ENCODE results near the gene CCDC88C. TPM values are rescaled to one million over a fixed set of nuclear protein-coding genes. Genes with fewer than 3 reads are reported as not detected.
A peak's percentile ranks its signal among the peaks of the same experiment; 100 is the strongest.

CCDC88C gene
- total and polyA plus RNA-seq, 2 donors: 25.6 to 47.4 TPM

GRCh38 chr14:91387951-91388381, 29.7 kb downstream of the CCDC88C start:
- H3K27me3 ChIP-seq (ENCODE audit: control insufficient read depth in 2 of 2, insufficient read depth in 1 of 2, low read length in 1 of 2): no peaks in the 10 kb centered on the region
- H3K9me3 ChIP-seq (ENCODE audit: control insufficient read depth in 2 of 2, insufficient read depth in 1 of 2, low read length in 1 of 2): no peaks in the 10 kb centered on the region
- H3K4me1 ChIP-seq (ENCODE audit: control insufficient read depth in 2 of 2, insufficient read depth in 2 of 2, low read length in 2 of 2): peaks cover 21 to 78% of the 10 kb centered on the region in 2 donors
- peaks cover 6 to 13% of the 10 kb centered on the region in 2 donors for H3K36me3 ChIP-seq (ENCODE audit: control insufficient read depth in 2 of 2, insufficient read depth in 2 of 2, low read length in 1 of 2)
- DNase-seq (ENCODE audit: low read depth in 6 of 9, low spot score in 9 of 9): no peak
- H3K4me3 ChIP-seq (ENCODE audit: low read length in 2 of 2): no peak overlapping the region
- peak overlapping the region; percentile 75 to 76 for H3K27ac ChIP-seq (ENCODE audit: low read depth in 1 of 2, low read length in 1 of 2)
- WGBS: 96% methylated on average over 10 of the region's 10 CpGs

GRCh38 chr14:91387169-91387835, 30.3 kb downstream of the CCDC88C start:
- no peak for DNase-seq (ENCODE audit: low read depth in 6 of 9, low spot score in 9 of 9)
- H3K27ac ChIP-seq (ENCODE audit: low read depth in 1 of 2, low read length in 1 of 2): peak overlapping the region; percentile 71 to 72
- H3K36me3 ChIP-seq (ENCODE audit: control insufficient read depth in 2 of 2, insufficient read depth in 2 of 2, low read length in 1 of 2): peaks cover 6 to 13% of the 10 kb centered on the region in 2 donors
- H3K4me3 ChIP-seq (ENCODE audit: low read length in 2 of 2): no peak overlapping the region
- H3K4me1 ChIP-seq (ENCODE audit: control insufficient read depth in 2 of 2, insufficient read depth in 2 of 2, low read length in 2 of 2): peaks cover 18 to 78% of the 10 kb centered on the region in 2 donors
- H3K9me3 ChIP-seq (ENCODE audit: control insufficient read depth in 2 of 2, insufficient read depth in 1 of 2, low read length in 1 of 2): no peaks in the 10 kb centered on the region
- H3K27me3 ChIP-seq (ENCODE audit: control insufficient read depth in 2 of 2, insufficient read depth in 1 of 2, low read length in 1 of 2): no peaks in the 10 kb centered on the region
- 87% methylated on average over 19 of the region's 19 CpGs for WGBS

GRCh38 chr14:91385697-91386096, 31.9 kb downstream of the CCDC88C start:
- Histone ChIP-seq H3K36me3 (ENCODE audit: control insufficient read depth in 2 of 2, insufficient read depth in 2 of 2, low read length in 1 of 2) (peaks cover 6 to 16% of the 10 kb centered on the region in 2 donors), H3K27me3 (ENCODE audit: control insufficient read depth in 2 of 2, insufficient read depth in 1 of 2, low read length in 1 of 2) (no peaks in the 10 kb centered on the region), H3K9me3 (ENCODE audit: control insufficient read depth in 2 of 2, insufficient read depth in 1 of 2, low read length in 1 of 2) (no peaks in the 10 kb centered on the region), H3K4me3 (ENCODE audit: low read length in 2 of 2) (no peak overlapping the region), H3K4me1 (ENCODE audit: control insufficient read depth in 2 of 2, insufficient read depth in 2 of 2, low read length in 2 of 2) (peaks cover 12 to 74% of the 10 kb centered on the region in 2 donors), H3K27ac (ENCODE audit: low read depth in 1 of 2, low read length in 1 of 2) (no peak overlapping the region)
- no peak for DNase-seq (ENCODE audit: low read depth in 6 of 9, low spot score in 9 of 9)

GRCh38 chr14:91385224-91385623, 32.4 kb downstream of the CCDC88C start:
- Histone ChIP-seq H3K27me3 (ENCODE audit: control insufficient read depth in 2 of 2, insufficient read depth in 1 of 2, low read length in 1 of 2) (no peaks in the 10 kb centered on the region), H3K4me3 (ENCODE audit: low read length in 2 of 2) (no peak overlapping the region), H3K4me1 (ENCODE audit: control insufficient read depth in 2 of 2, insufficient read depth in 2 of 2, low read length in 2 of 2) (peaks cover 8 to 71% of the 10 kb centered on the region in 2 donors), H3K27ac (ENCODE audit: low read depth in 1 of 2, low read length in 1 of 2) (no peak overlapping the region), H3K9me3 (ENCODE audit: control insufficient read depth in 2 of 2, insufficient read depth in 1 of 2, low read length in 1 of 2) (no peaks in the 10 kb centered on the region), H3K36me3 (ENCODE audit: control insufficient read depth in 2 of 2, insufficient read depth in 2 of 2, low read length in 1 of 2) (peaks cover 6 to 12% of the 10 kb centered on the region in 2 donors)
- DNase-seq (ENCODE audit: low read depth in 6 of 9, low spot score in 9 of 9): no peak
- WGBS: 91% methylated on average over 9 of the region's 9 CpGs

- peaks cover 13 to 73% of the 10 kb centered on the region in 2 donors for H3K4me1 ChIP-seq (ENCODE audit: control insufficient read depth in 2 of 2, insufficient read depth in 2 of 2, low read length in 2 of 2)
- H3K27me3 ChIP-seq (ENCODE audit: control insufficient read depth in 2 of 2, insufficient read depth in 1 of 2, low read length in 1 of 2): no peaks in the 10 kb centered on the region
- no peak overlapping the region for H3K27ac ChIP-seq (ENCODE audit: low read depth in 1 of 2, low read length in 1 of 2)
- H3K36me3 ChIP-seq (ENCODE audit: control insufficient read depth in 2 of 2, insufficient read depth in 2 of 2, low read length in 1 of 2): peaks cover 12% of the 10 kb centered on the region in 2 donors
- no peak for DNase-seq (ENCODE audit: low read depth in 6 of 9, low spot score in 9 of 9)
- H3K4me3 ChIP-seq (ENCODE audit: low read length in 2 of 2): no peak overlapping the region
- no peaks in the 10 kb centered on the region for H3K9me3 ChIP-seq (ENCODE audit: control insufficient read depth in 2 of 2, insufficient read depth in 1 of 2, low read length in 1 of 2)
- 88% methylated on average over 7 of the region's 7 CpGs for WGBS
These were observed 34.2 kb downstream of the CCDC88C start for GRCh38 chr14:91383439-91383838.

- DNase-seq (ENCODE audit: low read depth in 6 of 9, low spot score in 9 of 9): no peak
- peaks cover 14 to 73% of the 10 kb centered on the region in 2 donors for H3K4me1 ChIP-seq (ENCODE audit: control insufficient read depth in 2 of 2, insufficient read depth in 2 of 2, low read length in 2 of 2)
These were observed 35.6 kb downstream of the CCDC88C start for GRCh38 chr14:91381801-91382670.

GRCh38 chr14:91380610-91381371, 36.8 kb downstream of the CCDC88C start:
- Histone ChIP-seq H3K27ac (ENCODE audit: low read depth in 1 of 2, low read length in 1 of 2) (no peak overlapping the region), H3K9me3 (ENCODE audit: control insufficient read depth in 2 of 2, insufficient read depth in 1 of 2, low read length in 1 of 2) (no peaks in the 10 kb centered on the region), H3K36me3 (ENCODE audit: control insufficient read depth in 2 of 2, insufficient read depth in 2 of 2, low read length in 1 of 2) (peaks cover 11 to 12% of the 10 kb centered on the region in 2 donors), H3K4me3 (ENCODE audit: low read length in 2 of 2) (no peak overlapping the region), H3K4me1 (ENCODE audit: control insufficient read depth in 2 of 2, insufficient read depth in 2 of 2, low read length in 2 of 2) (peaks cover 18 to 80% of the 10 kb centered on the region in 2 donors), H3K27me3 (ENCODE audit: control insufficient read depth in 2 of 2, insufficient read depth in 1 of 2, low read length in 1 of 2) (no peaks in the 10 kb centered on the region)
- DNase-seq (ENCODE audit: low read depth in 6 of 9, low spot score in 9 of 9): no peak
- 69% methylated on average over 11 of the region's 11 CpGs for WGBS

More at GRCh38 chr14:91381801-91382670, 35.6 kb downstream of the CCDC88C start:
- Histone ChIP-seq H3K4me3 (ENCODE audit: low read length in 2 of 2) (no peak overlapping the region), H3K27ac (ENCODE audit: low read depth in 1 of 2, low read length in 1 of 2) (no peak overlapping the region), H3K36me3 (ENCODE audit: control insufficient read depth in 2 of 2, insufficient read depth in 2 of 2, low read length in 1 of 2) (peaks cover 11 to 12% of the 10 kb centered on the region in 2 donors), H3K27me3 (ENCODE audit: control insufficient read depth in 2 of 2, insufficient read depth in 1 of 2, low read length in 1 of 2) (no peaks in the 10 kb centered on the region), H3K9me3 (ENCODE audit: control insufficient read depth in 2 of 2, insufficient read depth in 1 of 2, low read length in 1 of 2) (no peaks in the 10 kb centered on the region)
- 97% methylated on average over 13 of the region's 13 CpGs for WGBS

GRCh38 chr14:91380123-91380522, 37.5 kb downstream of the CCDC88C start:
- no peak for DNase-seq (ENCODE audit: low read depth in 6 of 9, low spot score in 9 of 9)
- Histone ChIP-seq H3K4me1 (ENCODE audit: control insufficient read depth in 2 of 2, insufficient read depth in 2 of 2, low read length in 2 of 2) (peaks cover 19 to 82% of the 10 kb centered on the region in 2 donors), H3K9me3 (ENCODE audit: control insufficient read depth in 2 of 2, insufficient read depth in 1 of 2, low read length in 1 of 2) (no peaks in the 10 kb centered on the region), H3K27ac (ENCODE audit: low read depth in 1 of 2, low read length in 1 of 2) (no peak overlapping the region), H3K4me3 (ENCODE audit: low read length in 2 of 2) (no peak overlapping the region), H3K36me3 (ENCODE audit: control insufficient read depth in 2 of 2, insufficient read depth in 2 of 2, low read length in 1 of 2) (peaks cover 11 to 12% of the 10 kb centered on the region in 2 donors), H3K27me3 (ENCODE audit: control insufficient read depth in 2 of 2, insufficient read depth in 1 of 2, low read length in 1 of 2) (no peaks in the 10 kb centered on the region)
- WGBS: 96% methylated on average over 5 of the region's 5 CpGs
